HL-60/S4 (cell line): ENCODE measurements around the gene ERFL.
"Not testable (repeated sequence)": the region's sequence is repeated elsewhere in the genome, so short reads cannot be mapped to it uniquely, and the experiment has no call there.

Experiments
- in situ Hi-C: fragments of 300-500 bp; cut with MboI; formaldehyde crosslinking; loops from 2 replicates; pipeline ENCODE4 v1.14.3; 2022; ENCODE audit warnings: low sequenced_read_pairs

The ERFL gene

GRCh38 chr19:41914424-41914834, 13.8 kb downstream of the ERFL start:
- in situ Hi-C loops, result not testable (repeated sequence)

- in situ Hi-C loops, result no loop called here
Observed at GRCh38 chr19:41913538-41914423, 14.5 kb downstream of the ERFL start.

GRCh38 chr19:41912899-41913537, 15.2 kb downstream of the ERFL start:
- in situ Hi-C loops, result no loop called here

DNA sequence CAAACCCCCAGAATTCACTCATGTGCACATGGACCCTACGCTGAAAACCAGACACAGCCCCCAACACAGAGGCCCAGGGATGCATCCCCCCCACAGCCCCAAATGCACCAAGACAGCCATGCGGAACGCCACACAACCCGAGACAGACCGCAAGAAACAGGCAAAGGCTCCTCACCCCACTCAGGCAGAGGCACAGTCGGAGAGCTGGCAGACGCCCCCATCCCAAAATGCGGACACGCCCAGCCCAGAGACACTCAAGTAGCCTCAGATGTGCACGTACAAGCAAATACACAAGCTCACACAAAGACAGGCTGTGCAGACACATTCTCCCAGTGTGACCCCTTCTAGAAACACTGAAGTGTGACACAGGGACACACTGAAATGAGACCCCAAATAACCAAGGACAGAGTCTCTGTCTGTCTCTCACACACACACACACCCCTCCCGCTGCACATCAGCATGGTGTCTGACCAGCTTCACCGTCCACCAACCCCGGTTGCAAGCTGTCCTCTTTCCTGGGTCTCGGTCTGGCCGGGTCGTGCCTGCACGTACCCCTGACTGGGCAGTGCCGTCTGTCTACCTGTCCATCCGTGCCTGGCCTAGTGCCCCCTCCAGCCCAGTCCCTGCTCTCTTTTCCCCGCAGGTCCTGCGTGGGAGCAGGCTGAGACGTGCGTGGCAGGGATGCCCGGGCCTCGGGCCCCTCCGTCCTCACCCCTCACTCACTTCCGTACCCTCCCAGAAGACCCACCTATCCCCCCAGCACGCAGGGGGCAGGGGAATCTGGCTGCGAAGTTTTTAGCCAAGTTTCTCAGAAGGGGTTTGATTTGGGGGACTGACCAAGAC, 16.1 kb downstream of the ERFL start:
- in situ Hi-C loops, result no loop called here

DNA sequence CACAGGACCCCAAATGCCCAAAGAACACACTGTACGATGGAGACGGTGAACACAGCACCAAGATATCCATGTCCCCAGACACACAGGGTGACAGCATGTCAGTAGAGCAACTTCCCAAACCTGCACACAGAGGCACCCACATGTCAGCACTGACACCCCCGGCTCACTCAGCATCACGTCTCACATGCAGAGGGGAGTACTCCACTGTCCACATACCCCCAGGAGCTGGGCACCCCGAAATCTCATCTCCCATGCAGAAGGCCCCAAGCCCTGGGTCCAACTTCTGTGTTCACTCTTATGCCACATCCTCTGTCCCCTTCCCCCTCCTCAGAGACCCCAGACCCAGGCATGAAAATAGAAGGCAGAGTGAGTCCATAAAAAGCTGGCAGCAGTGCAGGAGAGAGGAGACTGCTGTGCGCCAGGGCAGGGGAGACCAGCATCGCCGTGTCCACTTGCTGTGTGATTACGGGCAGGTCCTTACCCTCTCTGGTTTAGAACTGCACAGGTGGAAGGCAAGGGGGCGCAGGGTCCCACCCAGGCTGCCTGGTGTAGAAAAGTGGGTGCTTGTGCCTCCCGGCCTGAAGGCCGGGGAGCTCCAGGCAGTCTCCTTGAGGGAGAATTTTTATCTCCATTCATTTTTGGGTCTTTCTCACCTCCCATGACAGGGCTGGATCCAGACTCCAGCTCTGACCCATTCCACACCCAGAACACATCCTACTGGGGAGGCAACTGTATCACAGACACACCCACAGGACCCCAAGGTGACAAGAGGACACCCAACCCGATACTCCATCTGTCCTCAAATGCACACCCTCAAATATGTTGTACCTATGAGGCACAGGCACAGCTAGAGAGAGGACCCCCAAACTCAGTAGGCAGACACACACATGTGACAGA, 17.0 kb downstream of the ERFL start:
- in situ Hi-C loops, result no loop called here

GRCh38 chr19:41910240-41910991, 17.8 kb downstream of the ERFL start:
- in situ Hi-C loops, result no loop called here

DNA sequence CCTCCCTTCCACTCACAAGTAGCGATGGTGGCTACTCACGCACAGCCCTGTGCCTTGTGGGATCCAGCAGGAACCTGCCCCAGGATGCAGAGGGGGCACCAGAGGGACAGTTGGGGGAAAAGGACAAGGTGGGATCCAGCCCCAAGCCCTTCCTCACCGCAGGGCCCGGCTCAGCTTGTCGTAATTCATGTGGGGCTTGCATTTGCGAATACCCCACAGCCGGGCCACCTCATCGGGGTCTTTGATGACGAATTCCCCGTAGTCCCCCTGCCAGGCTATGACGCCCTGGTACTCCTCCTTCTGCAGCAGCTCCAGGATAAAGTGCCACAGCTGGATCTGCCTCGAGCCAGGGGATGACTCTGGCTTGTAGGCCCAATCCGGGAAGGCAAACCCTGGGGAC, 18.5 kb downstream of the ERFL start:
- in situ Hi-C loops, result no loop called here

DNA sequence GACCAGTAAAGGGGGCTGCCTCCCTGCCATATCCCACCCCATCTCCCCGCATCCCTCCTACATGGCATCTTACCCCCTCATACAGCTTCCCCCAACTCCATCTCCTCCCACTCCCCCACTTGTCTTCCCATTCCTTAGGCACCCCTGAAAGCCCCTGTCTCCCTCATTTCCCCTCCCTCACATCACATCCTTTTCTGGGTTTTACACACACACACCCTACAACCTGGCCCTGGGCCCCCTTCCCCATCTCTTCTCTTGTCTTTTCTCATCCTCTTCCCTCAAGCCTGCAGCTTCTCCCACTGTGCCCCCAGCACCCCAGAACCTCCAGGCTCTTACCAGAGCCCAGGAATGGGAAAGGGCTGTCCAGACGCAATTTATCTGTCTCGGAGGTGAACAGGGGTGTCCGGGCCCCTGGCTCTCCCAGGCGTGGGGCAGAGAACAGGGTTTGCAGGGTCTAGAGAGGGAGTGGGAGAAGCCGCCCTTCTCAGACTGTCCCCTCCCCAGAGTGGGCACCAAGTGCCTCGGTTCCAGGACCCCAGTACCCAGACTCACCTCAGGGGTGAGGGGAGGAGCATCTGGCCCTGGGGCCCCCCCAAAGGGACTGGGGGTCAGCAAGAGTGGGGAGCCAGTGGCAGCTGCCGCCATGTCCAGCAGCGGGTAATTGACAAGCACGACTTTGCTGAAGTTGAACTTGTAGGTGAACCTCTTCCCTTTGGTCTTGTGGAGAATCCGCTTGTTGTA, 19.4 kb downstream of the ERFL start:
- in situ Hi-C loops, result no loop called here

DNA sequence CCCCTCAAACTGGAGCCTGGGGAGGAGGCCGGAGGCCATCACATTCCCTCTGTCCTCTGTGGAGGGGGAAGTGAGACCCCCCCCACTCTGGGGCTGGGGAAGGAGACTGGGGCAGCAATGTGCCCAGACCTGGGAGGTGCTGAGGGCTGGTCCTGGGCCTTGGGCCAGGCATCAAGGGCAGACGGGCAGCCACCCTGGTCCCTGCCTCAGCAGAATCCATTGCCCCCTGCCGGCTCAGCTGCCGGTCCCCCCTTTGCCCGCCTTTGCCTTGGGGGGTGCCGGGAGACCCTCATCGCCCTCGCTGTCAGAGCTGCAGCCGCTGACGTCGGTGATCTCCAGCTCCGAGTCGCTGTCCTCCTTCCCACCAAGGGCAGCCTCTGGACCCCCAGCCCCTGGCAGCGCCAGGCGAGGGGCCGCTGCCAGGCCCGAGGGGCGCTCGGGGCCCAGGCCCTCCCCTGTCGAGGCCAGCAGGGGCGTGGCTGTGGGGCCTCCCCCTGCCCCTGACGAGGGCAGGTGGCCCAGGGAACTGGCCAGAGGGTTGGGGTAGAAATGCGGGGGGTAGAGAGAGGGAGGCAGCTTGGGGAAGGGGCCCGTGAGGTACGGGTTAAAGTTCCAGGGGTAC, 20.1 kb downstream of the ERFL start:
- in situ Hi-C loops, result no loop called here

DNA sequence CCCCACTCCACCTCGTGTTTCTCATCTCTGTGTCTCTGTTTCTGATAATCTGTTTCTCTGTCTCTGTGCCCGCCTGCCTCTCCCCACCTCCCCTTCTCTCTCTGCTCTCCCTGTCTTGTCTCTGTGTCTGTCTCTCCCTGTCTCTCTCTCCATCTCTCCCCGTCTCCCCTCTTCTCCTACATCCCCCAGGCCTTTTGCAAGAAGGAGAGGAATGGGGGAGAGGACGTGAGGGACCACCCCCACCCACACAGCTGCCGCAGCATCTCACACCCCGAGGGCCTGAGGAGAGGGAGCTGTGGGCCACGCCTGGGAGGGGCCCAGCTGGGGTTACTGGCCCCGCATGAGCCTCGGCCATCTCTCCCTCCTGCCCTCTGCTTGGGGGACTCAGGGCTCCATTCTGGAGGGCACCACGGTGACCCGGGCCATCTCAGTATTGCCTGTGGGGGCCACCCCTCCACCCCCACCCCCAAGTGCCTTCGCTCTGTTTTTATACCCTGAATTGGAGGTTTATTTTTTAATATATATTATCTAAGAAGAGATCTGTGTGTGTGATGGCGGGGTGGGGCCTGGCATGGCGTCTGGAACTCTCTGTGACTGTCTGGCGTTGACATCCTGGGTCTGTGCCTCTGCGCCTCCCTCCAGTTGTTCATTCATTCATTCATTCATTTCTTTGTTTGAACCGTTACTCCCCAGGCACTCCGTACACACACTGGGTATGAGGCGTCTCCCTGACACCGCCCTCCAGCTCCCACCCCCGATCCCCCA, 21.2 kb downstream of the ERFL start:
- in situ Hi-C loops, result no loop called here

- in situ Hi-C loops, result no loop called here
Observed at GRCh38 chr19:41906271-41906670, 22.0 kb downstream of the ERFL start.

- in situ Hi-C loops, result no loop called here
Observed at GRCh38 chr19:41905273-41906002, 22.8 kb downstream of the ERFL start.

- in situ Hi-C loops, result no loop called here
Observed at GRCh38 chr19:41904118-41904870, 24.0 kb downstream of the ERFL start.

DNA sequence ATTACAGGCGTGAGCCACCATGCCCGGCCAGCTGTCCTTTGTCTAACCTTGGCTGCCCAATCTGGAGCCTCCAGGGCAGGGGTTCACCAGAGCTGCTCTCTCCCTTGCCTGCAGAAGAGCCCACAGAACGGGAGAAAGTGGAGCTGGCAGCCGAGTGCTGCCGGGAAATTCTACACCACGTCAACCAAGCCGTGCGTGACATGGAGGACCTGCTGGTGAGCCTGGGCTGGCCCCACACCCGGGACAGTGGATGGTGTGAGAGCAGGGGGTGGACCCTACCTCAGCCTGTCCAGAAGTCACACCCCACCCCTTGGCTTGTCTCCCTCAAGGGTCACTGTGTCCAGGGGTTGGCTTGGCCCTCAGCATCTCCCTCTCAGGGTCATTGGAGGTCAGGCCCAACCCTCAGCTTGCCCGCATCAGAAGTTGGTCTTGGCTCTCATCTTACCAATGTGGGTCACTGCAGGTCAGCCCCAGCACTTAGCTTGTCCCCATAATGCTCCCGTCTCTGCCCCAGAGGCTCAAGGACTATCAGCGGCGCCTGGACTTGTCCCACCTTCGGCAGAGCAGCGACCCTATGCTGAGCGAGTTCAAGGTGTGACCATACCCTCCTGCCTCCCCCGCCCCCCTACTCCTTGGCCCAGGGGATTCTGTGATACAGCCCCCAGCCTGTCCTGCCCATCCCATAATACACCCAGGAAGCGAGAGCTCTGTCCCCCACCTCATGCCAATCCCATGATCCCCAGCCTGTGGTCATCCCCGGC, 24.9 kb downstream of the ERFL start:
- in situ Hi-C loops, result no loop called here

DNA sequence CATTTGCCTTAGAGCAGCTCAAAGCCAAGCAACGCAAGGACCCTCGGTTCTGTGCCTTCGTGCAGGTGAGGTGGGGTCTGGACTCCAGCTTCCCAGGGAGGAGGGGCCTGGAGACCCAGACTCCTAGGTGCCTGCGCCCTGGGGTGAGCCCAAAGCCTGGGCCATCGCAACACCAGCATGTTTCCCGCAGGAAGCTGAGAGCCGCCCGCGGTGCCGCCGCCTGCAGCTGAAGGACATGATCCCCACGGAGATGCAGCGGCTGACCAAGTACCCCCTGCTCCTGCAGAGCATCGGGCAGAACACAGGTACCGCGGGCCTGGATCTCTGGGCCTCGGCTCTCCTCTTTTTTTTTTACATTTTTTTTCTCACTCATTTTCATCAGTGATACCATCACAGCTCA, 25.7 kb downstream of the ERFL start:
- in situ Hi-C loops, result no loop called here
